Measurements from ENCODE around the gene TRPV4. TPM values are rescaled to one million over a fixed set of nuclear protein-coding genes. Genes with fewer than 3 reads are reported as not detected.

TRPV4 gene
- total RNA-seq, 4 donors from 2014 or later, result 0.39 to 1.6 (median 1.3) TPM; not detected in 1

GRCh38 chr12:109760031-109760929 is 72.9 kb downstream of the TRPV4 start:
- H3K27me3 ChIP-seq, result no peaks in the 10 kb centered on the region
- no peak for TF ChIP-seq CTCF (IDR thresholded peaks at IDR 0.05)
- TF ChIP-seq POLR2A (IDR thresholded peaks at IDR 0.05), result no peak
- 75 to 79% methylated on average over 11 to 17 of the region's 18 CpGs for WGBS, 2 donors
- no peak overlapping the region for H3K4me3 ChIP-seq (replicated peaks in 1 of 3)
- no peak overlapping the region for H3K27ac ChIP-seq
- no peaks in the 10 kb centered on the region for H3K4me1 ChIP-seq
- intact Hi-C loops (cut with DNase I), result no loop called here
- DNase-seq, result no peak
- H3K9me3 ChIP-seq, result no peaks in the 10 kb centered on the region
- no peaks in the 10 kb centered on the region for H3K36me3 ChIP-seq

- H3K36me3 ChIP-seq, result no peaks in the 10 kb centered on the region
- 76 to 77% methylated on average over 10 to 12 of the region's 13 CpGs for WGBS, 2 donors
- no peak for DNase-seq
- no peaks in the 10 kb centered on the region for H3K27me3 ChIP-seq
- no peak overlapping the region for H3K27ac ChIP-seq
- intact Hi-C loops (cut with DNase I), result no loop called here
- TF ChIP-seq POLR2A (IDR thresholded peaks at IDR 0.05) (no peak), CTCF (IDR thresholded peaks at IDR 0.05) (no peak)
- no peaks in the 10 kb centered on the region for H3K4me1 ChIP-seq
- no peak overlapping the region for H3K4me3 ChIP-seq (replicated peaks in 1 of 3)
- H3K9me3 ChIP-seq, result no peaks in the 10 kb centered on the region
Observed at GRCh38 chr12:109759595-109759994, 73.6 kb downstream of the TRPV4 start.

- no peak for DNase-seq
- H3K4me1 ChIP-seq, result no peaks in the 10 kb centered on the region
- H3K4me3 ChIP-seq (replicated peaks in 1 of 3), result no peak overlapping the region
- H3K9me3 ChIP-seq, result no peaks in the 10 kb centered on the region
- H3K27me3 ChIP-seq, result no peaks in the 10 kb centered on the region
- no peak overlapping the region for H3K27ac ChIP-seq
- intact Hi-C loops (cut with DNase I), result no loop called here
- WGBS, 2 donors, result 72 to 75% methylated on average over 10 to 11 of the region's 15 CpGs
- H3K36me3 ChIP-seq, result no peaks in the 10 kb centered on the region
- TF ChIP-seq CTCF (IDR thresholded peaks at IDR 0.05) (no peak), POLR2A (IDR thresholded peaks at IDR 0.05) (no peak)
Observed at GRCh38 chr12:109758426-109759420, 74.5 kb downstream of the TRPV4 start.

- Histone ChIP-seq H3K4me3 (replicated peaks in 1 of 3) (no peak overlapping the region), H3K4me1 (no peaks in the 10 kb centered on the region), H3K36me3 (no peaks in the 10 kb centered on the region), H3K27ac (no peak overlapping the region), H3K9me3 (no peaks in the 10 kb centered on the region), H3K27me3 (no peaks in the 10 kb centered on the region)
- no peak for DNase-seq
- WGBS, 2 donors, result 80 to 93% methylated on average over 11 of the region's 11 CpGs
- no peak for TF ChIP-seq CTCF (IDR thresholded peaks at IDR 0.05)
- no peak for TF ChIP-seq POLR2A (IDR thresholded peaks at IDR 0.05)
- intact Hi-C loops (cut with DNase I), result no loop called here
Observed at GRCh38 chr12:109757671-109758265, 75.4 kb downstream of the TRPV4 start.
